HK-2 (cell line): ENCODE results near the gene ZNF541.

Experiments used
- DNase-seq: peaks from one replicate; pipeline ENCODE4 v3.0.0-alpha.2; 2018; ENCODE audit not compliant: unreplicated experiment

The ZNF541 gene, protein sequence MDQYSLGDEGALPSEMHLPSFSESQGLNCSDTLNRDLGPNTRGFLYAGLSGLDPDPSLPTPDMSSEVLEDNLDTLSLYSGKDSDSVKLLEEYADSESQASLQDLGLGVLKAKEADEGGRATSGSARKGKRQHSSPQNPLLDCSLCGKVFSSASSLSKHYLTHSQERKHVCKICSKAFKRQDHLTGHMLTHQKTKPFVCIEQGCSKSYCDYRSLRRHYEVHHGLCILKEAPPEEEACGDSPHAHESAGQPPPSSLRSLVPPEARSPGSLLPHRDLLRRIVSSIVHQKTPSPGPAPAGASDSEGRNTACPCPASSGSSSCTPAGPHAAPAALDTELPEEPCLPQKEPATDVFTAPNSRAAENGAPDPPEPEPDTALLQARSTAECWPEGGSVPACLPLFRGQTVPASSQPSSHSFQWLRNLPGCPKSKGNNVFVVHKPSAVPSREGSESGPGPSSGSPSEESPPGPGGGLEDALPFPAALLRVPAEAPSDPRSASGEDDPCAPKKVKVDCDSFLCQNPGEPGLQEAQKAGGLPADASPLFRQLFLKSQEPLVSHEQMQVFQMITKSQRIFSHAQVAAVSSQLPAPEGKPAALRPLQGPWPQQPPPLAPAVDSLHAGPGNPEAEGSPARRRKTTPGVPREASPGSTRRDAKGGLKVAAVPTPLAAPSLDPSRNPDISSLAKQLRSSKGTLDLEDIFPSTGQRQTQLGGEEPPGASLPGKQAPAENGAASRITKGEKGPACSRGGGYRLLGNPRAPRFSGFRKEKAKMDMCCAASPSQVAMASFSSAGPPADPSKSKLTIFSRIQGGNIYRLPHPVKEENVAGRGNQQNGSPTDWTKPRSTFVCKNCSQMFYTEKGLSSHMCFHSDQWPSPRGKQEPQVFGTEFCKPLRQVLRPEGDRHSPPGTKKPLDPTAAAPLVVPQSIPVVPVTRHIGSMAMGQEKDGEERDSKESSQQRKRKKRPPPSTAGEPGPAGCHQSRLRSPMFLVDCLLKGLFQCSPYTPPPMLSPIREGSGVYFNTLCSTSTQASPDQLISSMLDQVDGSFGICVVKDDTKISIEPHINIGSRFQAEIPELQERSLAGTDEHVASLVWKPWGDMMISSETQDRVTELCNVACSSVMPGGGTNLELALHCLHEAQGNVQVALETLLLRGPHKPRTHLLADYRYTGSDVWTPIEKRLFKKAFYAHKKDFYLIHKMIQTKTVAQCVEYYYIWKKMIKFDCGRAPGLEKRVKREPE (N-terminal part only)

DNA sequence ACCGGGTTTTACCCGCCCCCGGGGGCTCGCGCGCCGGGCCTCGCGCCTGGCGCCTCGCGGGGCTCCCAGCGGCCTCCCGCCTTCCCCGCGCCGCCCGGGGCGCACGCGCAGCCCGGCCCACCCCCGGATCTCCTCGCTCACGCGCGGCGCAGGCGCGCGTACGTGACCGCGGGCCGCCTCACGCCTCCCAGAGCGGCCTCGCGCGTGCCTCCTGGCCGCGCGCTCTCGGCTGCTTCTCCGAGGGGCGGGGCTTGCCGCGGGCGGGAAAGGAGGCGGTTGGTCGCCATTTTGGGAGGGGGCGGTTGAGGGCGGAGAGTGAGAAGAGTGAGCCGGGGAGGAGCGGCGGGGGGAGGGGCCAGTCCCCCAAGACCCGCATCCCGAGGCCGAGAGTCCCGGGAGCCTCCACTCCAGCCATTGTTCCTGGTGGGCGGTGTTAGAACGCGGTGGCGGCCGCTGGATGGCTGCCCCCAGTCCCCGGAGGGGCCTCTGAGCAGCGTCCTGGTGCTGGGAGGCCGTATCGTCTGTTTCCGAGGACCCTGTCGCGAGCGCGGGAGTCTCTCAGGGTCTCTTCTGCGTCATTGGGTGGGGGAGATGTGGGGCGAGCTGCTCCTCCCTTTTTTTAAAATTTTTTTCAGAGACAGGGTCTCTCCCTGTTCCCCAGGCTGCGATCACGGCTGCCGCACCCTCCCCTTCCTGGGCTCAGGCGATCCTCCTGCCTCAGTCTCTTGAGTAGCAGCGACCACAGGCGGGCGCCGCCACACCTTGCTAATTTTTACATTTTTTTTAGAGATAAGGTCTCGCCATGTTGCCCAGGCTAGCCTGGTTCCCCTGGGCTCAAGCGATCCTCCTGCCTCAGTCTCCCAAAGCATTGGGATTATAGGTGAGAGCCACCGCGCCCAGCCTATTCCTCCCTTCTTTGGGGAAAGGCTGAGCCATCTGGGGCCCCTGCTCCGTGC lies at the start of gene ZNF541:
Gene ZNF541, minus strand, starts transcription at position 78 of the 956 bp plus-strand sequence. CDS start 17,292 bp downstream, outside the sequence.
- DNase-seq = peak; percentile 40

DNA sequence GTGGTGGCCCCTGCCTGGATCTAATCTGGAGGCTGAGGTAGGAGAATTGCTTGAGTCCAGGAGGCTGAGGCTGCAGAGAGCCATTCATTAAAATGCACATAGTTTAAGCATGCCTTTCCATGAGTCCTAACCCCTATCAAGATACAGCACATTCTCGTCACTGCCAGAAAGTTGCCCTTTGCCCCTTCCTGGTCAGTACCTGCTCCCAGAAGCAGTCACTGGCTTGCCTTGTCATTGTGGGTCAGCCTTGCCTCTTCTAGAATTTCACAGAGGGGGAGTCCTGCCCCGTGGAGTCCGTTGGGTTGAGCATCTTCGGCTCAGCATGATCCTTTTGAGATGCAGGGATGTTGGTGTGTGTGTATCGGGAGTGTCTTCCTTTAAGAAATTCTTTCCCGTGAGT lies 46.8 kb upstream of the ZNF541 start:
- DNase-seq = no peak

DNA sequence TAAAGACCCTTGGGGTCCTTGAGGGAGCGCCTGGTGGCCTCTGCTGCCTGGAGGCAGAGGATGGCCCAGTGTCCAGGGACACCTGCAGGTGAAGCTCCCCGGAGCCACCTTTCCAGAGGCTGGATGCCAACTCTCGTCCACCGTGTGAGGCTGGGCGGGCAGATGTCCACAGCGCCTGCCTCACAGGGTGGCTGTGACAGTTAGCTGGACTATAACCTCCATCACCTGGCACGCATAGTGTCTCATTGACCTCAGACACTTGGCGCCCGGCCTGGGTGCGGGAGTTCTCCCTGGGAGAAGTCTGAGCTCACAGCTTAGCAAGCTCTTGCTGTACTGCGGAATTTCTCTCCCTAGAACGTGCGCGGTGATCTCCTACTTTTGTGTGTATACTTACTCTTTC lies 45.8 kb upstream of the ZNF541 start:
- DNase-seq = no peak

DNA sequence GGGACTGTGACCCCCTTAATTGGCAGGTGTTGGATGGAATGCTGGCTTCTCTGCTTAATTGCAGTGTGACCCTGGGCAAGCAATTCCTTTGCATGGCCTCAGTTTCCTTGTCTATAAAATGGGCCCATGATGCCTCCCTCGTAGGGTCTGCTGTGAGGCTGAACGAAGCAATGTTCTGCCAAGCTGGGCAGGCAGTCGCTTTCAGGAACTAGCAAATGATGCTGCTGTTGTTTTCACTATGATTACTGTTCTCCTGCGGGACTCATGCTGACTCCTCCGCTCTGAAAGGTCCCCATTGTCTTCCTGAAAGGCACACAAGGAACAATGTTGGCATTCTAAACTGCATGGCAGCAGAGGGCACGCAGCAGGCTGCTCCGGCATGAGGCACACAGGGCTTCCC lies 42.8 kb upstream of the ZNF541 start:
- DNase-seq = no peak

DNA sequence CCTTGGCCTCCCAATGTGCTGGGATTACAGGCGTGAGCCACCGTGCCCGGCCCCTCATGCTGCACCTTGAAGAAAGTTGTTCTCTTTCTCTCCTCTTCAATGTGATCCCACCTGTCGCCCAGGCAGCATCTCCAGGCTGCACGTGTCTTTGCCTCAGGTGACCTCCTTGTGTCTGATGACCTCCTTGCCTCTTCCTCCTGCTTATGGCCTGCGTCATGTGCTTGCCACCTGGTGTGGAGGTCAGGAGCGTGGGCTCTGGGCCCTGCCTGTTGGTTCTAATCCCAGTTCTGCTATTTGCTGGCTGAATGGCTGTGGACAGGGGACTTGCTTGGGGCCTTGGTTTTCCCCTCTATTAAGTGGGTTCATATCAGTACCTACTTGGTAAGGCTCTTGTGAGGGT lies 42.3 kb upstream of the ZNF541 start:
- no peak for DNase-seq

DNA sequence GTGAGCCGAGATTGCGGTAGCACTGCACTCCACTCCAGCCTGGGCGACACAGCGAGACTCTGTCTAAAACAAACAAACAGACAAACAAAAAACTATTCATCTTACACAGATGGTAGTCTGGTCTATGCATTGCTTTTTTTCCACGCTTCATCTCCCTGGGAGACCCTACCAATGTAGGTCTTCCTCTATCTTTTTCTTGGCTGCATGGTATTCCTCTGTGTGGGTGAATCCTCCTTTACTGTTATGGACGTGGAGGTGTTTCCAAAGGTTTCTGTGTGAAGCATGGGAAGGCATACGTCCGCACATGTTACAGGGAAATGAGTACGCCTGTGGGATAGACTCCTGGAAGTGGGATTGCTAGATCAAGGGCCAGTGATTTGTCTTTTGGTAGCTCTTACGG lies 41.6 kb upstream of the ZNF541 start:
- DNase-seq = no peak

DNA sequence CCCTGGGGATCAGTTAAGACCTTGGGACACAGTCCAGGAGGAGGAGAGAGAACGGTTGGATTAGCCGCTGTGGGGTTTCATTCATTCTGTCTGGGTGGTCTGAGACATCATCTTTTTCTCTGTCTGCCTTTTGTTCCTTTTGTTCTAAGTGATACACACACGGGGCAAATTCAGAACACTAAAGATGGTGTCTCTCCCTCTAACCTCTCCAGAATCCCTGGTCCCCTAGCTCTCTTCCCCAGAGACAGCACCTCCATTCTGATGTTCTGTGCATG lies 41.0 kb upstream of the ZNF541 start:
- no peak for DNase-seq

DNA sequence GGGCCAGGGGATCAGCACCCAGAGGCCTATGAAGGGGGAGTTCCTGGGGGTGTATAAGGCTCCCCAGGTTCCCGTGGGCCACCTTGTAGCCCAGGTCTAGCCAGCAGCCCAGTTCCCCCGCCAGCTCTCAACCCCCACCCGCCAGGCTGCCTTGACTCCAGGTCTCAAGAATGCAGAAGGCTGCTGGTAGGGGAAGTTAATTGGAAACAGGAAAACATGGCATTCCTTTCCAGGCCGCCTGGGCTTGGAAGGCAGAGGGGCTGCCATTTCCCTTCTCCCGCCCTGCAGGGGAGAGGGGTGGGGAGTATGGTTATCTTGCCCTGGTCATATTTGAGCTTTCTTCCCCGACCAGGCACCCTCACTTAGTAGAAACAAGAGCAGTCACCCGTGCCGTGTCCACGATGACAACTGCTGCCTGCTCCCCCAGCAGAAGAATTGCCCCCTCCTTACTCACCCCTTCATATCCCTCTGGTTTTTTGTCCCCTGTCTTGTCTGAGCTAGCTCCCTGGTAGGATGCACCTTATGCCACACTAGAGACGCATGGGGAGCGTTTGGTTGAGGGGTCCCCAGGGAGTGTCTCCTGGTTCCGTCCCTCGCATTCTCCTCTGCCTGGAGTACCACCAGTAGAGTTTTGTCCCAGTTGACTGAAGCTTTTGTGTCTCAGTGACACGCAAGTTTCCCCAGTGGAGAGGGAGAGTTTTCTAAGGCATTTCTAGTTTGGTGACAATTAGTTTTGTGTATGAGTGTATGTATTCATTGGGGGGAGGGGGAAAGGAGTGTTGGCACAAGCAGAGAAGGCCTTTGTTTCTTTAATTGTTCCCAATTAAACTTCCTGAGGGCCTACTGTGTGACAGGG lies 40.4 kb upstream of the ZNF541 start:
- peak; percentile 36 for DNase-seq

DNA sequence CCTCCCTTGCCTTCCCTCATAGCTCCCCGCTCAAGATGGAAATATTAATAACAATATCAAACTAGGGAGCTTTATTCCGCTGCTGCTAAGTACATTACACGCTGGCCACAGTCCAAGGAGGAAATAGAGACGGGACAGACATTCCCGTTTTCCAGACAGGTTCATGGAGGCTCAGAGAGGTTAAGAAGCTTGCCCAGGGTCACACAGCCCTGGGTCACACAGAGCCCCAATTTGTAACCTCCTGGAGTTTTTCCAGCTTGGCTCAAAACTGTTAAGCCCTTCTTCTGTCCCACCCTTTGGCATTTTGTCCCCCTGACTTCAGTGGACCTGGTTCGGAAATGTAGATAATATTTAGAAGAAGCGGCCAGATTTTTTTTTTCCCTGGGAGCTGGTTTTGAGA lies 38.0 kb upstream of the ZNF541 start:
- DNase-seq = no peak

DNA sequence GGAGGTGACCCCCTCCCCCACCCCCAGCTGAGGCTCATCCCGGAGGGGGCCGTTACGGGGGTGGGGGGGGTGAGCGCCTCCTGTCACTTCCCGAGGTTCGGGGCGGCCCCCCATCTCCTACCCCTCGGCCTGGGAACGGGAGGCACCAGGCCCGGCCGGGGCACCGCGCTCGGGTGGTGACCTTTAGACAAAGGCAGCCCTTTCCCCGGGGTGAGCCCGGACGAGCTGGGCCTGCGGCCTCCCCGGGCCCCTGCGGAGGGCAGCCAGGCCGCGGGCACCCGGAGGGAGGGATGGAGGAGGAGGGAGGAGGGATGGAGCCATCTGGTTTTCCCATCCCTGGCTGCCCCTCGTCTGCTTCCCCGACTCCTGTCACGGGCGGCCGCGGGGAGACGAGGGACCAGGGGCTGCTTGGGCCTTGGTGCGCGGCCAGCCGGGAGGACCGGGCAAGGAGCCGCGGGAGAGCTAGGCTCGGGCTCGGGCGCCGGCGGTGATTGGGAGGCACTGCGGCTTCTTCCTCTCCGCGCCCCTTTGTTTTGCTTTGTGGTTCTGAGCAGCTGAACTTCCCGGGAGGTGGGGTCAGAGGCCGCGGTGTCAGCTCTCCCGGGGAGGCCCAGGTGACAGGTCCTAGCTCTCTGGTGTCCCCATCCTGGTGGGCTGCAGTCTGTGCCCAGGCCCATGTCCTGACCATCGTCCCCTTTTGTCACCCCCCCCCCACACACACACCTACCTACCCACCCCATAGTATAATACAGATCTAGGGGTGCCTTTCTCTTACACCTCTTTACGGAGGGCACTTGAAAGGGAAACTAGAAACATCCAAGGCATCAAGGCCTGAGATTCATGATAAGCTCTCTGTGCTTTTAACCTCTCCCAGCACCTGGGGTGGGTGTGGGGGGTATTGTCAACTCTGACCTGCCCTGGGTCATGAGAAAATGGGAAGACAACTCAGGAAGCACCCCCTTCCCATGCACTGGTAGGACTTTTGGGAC lies 37.3 kb upstream of the ZNF541 start:
- peak; percentile 58 for DNase-seq

DNA sequence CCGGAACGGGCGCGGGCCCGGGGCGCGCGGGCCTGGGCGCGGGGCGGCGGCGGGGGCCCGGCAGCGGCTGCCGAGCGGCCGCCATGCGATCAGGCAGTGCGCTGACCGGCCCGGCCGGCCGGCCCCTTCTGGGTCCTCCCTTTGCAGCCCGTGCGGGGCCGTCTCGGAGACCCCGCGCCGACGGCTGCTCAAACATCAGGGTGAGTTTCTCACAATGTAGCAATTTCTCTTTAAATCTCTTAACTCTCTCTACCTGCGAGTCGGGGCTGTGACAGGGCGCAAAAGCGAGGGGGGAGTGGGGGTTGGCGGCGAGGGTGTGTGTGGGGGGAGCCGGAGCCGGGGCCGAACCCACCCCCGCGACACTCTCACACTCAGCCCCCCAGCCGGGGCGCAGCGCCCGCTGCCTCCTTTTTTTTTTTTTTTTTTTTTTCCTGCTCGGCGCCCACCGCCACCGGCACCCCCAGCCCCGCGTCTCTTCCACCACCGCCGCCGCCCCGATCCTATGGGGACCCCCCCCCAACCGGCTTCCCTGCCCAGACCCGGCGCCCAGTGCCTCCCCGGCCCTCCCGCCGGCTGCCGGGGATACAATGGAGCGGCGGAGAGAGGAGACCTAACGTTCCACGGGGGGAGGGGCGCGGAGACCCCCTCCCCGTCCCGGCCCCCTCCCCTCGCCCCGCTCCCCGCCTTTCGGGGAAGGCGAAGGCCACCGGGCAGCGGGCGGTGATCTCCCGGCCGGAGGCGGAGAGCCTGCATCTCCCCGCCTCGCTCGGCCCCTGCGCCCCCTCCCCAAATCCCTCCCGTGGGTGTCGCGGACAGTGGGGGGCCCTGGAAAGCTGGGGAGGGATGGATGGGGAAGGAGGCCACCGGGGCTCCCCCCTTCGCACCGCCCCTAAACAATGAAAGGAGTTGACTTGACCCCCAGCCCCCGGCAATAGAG lies 36.3 kb upstream of the ZNF541 start, which contains the start of gene BICRA:
Gene BICRA, plus strand, starts transcription at position 166 of the 937 bp plus-strand sequence. CDS start 64,441 bp downstream, outside the sequence.
- DNase-seq = peak; percentile 78

DNA sequence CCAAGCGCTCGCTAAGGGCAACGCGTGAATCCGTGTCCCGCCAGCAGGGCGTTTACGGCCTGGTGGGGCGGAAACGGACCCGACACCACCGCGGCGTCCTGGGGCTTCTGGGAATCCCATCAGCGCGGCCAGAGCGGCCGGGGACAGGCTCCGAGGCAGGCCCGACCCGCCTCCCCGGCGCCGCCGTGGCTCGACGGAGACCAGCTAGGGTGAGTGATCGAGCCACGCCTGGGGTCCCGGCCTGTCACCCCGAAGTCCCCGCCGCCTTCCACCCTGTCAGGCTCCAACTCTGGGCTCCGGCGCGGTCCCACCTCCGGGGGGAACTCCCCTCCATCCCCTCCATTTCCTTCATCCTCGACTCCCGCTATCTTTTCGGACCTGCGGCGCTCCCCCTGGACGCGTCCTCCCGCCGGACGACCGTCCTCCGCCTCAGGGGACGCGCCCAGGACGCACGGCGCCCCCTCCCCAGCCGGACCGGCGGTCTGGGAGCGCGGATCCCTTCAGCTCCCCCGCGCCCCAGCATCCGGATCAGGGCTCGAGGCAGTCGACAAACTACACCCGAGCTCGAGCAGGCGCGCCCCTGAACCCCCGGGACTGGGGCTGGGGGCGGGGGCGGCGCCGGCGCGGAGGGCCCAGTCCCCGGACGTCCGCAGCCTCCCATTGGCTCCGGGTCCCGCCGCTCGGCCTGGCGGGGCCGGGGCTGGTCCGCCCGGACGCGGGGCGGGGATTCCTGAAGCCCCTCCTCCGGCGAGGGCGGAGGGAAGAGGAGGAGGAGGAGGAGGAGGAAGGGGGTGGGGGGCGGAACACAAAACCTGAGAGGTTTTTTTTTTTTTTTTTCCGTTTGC lies 35.3 kb upstream of the ZNF541 start:
- peak; percentile 94 for DNase-seq

DNA sequence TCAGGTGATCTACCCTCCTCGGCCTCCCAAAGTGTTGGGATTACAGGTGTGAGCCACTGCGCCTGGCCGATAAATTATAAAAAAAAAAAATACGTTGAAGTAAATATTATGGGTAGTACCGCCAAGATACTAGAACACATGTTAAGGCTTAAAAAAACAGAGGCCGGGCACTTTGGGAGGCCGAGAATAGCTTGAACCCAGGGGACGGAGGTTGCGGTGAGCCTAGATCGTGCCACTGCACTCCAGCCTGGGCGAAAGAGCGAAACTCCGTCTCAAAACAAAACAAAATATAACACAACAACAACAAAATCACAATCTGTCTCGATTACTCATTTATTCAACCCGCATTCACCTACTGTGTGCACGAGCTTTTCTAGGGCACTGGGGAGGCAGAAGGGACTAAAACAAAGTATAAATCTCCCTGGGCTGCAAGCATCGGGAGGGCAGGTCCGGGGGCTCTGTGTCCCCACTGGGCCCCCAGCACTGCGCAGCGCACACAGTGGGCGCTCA lies 34.7 kb upstream of the ZNF541 start:
- DNase-seq = no peak

DNA sequence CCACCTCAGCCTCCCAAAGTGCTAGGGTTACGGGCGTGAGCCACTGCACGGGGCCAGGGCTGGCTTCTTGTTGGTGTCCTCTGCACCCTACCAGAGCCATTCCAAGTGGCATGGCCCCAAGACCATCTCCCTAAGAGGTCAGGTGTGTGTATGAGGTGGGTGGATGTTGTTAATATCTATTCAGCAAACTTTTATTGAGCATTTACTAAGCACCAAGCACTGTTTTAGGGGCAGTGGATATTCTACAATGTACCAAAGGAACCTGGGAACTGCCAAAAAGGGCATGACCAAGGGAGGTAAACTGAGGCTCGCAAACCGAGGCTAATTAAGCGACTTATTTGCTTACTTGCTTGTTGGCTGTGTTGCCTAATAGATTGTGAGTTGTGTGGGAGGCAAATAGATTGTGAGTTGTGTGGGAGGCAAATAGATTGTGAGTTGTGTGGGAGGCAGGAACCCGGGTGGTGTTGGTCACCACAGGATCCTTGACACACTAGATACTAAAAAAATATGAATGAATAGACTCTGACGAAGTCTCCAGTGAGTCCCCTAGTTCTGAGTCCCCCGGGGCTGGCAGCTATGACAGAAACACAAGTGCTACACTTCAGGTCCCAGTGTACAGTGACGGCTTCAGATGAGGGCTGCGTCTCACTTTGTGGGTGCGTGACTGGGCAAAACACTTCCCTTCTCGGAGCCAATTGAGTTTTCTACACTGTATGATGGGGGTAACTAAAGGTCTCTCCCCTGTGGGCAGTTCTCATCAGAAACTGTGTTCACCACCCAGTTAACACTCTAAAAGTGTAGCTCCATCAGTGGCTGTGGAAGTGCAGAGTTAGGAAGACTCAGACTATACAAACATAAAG lies 31.0 kb upstream of the ZNF541 start:
- DNase-seq = no peak

DNA sequence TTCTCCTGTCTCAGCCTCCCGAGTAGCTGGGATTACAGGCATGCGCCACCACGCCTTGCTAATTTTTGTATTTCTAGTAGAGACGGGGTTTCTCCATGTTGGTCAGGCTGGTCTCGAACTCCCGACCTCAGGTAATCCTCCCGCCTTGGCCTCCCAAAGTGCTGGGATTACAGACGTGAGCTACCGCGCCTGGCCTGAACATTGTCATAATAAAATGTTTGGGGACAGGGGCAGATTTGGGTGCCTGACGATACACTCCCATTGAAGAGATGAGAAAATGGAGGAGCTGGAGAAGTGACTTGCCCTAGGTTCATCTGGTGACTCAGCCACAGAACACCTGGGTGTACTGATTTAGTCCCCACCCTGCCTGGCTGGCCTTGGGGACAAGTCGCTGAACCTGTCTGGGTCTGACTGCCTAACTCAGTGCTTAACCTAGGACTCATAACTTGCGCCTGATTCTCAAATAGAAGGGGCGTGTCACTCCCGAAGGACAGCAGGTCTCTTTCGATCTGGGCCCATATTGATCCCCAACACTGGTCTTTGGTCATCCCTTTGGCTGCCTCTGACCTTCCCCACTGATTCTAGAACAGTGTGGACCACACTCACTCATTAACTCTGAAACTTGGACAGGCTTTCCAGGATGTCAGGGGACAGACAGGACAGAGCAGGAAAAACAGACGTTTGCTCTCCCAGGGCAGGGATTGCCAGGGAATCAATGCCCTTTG lies 28.4 kb upstream of the ZNF541 start:
- no peak for DNase-seq
